ENCODE measurements around the gene GAMT. TPM values are rescaled to one million over a fixed set of nuclear protein-coding genes. Genes with fewer than 3 reads are reported as not detected.

Gene GAMT
- total RNA-seq, 2 donors from 2014 or later: 9.0 to 9.9 TPM

DNA sequence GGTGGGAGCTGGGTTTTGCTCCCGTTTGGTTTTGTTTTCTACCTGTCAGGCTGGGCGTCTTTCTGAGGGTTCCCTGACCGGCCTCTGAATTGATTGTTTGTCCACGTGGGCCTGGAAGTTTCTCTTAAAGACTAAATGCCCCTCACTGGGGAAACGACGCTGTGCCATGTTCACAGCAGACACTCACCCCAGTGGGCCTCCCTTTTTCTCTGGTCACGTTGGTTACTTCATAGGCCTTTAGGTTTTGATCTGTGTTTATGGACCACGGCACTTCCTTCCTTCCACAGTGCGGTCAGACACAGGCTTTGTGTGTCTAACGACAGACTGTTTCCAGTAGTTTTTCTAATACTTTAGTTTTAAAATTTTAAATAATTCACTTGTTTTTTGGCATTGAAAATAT is 37.7 kb downstream of the GAMT start:
- Mint-ChIP-seq H3K4me1 (peaks cover 11% of the 10 kb centered on the region), H3K36me3 (ENCODE audit: low read depth) (no peaks in the 10 kb centered on the region), H3K4me3 (peak overlapping the region; percentile 28), H3K27ac (peak overlapping the region; percentile 70), H3K27me3 (no peaks in the 10 kb centered on the region)
- ATAC-seq (peak; percentile 88), DNase-seq (no peak)
- H3K9me3 ChIP-seq (ENCODE audit: control insufficient read depth, low read length, poor library complexity, severe bottlenecking): no peaks in the 10 kb centered on the region

- H3K27ac Mint-ChIP-seq: no peak overlapping the region
- ATAC-seq: no peak
- H3K36me3 Mint-ChIP-seq (ENCODE audit: low read depth): no peaks in the 10 kb centered on the region
- H3K27me3 Mint-ChIP-seq: no peaks in the 10 kb centered on the region
- H3K9me3 ChIP-seq (ENCODE audit: control insufficient read depth, low read length, poor library complexity, severe bottlenecking): no peaks in the 10 kb centered on the region
- no peak for DNase-seq
- H3K4me1 Mint-ChIP-seq: peaks cover 11% of the 10 kb centered on the region
- H3K4me3 Mint-ChIP-seq: peak overlapping the region; percentile 43
These were observed 38.7 kb downstream of the GAMT start for GRCh38 chr19:1362387-1363257.

- Mint-ChIP-seq H3K27ac (no peak overlapping the region), H3K4me3 (peak overlapping the region; percentile 43), H3K36me3 (ENCODE audit: low read depth) (no peaks in the 10 kb centered on the region), H3K4me1 (peaks cover 11% of the 10 kb centered on the region), H3K27me3 (no peaks in the 10 kb centered on the region)
- no peak for ATAC-seq
- DNase-seq: no peak
- H3K9me3 ChIP-seq (ENCODE audit: control insufficient read depth, low read length, poor library complexity, severe bottlenecking): no peaks in the 10 kb centered on the region
These were observed 39.5 kb downstream of the GAMT start for GRCh38 chr19:1361601-1362386.

GRCh38 chr19:1360818-1361461 is 40.4 kb downstream of the GAMT start:
- H3K27me3 Mint-ChIP-seq: no peaks in the 10 kb centered on the region
- DNase-seq (no peak), ATAC-seq (no peak)
- H3K4me1 Mint-ChIP-seq: peaks cover 12% of the 10 kb centered on the region
- H3K4me3 Mint-ChIP-seq: no peak overlapping the region
- no peak overlapping the region for H3K27ac Mint-ChIP-seq
- H3K9me3 ChIP-seq (ENCODE audit: control insufficient read depth, low read length, poor library complexity, severe bottlenecking): no peaks in the 10 kb centered on the region
- no peaks in the 10 kb centered on the region for H3K36me3 Mint-ChIP-seq (ENCODE audit: low read depth)

DNA sequence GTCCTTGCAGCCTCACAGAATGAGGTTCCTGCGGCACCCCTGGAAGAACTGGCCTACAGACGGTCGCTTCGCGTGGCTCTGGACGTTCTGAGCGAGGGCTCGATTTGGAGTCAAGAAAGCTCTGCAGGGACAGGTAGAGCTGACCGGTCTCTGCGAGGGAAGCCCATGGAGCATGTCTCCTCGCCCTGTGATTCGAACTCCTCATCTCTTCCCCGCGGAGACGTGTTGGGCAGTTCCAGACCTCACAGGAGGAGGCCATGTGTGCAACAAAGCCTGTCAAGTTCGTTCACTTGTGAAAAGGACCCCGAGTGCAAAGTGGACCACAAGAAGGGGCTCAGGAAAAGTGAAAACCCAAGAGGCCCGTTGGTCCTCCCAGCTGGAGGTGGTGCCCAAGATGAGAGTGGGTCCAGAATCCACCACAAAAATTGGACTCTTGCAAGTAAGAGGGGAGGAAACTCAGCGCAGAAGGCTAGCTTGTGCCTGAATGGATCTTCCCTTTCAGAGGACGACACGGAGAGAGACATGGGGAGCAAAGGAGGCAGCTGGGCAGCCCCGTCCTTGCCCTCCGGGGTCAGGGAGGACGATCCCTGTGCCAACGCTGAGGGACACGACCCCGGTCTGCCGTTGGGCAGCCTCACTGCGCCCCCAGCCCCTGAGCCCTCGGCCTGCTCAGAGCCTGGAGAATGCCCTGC is 41.1 kb downstream of the GAMT start:
- no peaks in the 10 kb centered on the region for H3K9me3 ChIP-seq (ENCODE audit: control insufficient read depth, low read length, poor library complexity, severe bottlenecking)
- Mint-ChIP-seq H3K36me3 (ENCODE audit: low read depth) (no peaks in the 10 kb centered on the region), H3K4me1 (peaks cover 18% of the 10 kb centered on the region), H3K4me3 (no peak overlapping the region), H3K27me3 (no peaks in the 10 kb centered on the region), H3K27ac (no peak overlapping the region)
- DNase-seq: no peak
- no peak for ATAC-seq

DNA sequence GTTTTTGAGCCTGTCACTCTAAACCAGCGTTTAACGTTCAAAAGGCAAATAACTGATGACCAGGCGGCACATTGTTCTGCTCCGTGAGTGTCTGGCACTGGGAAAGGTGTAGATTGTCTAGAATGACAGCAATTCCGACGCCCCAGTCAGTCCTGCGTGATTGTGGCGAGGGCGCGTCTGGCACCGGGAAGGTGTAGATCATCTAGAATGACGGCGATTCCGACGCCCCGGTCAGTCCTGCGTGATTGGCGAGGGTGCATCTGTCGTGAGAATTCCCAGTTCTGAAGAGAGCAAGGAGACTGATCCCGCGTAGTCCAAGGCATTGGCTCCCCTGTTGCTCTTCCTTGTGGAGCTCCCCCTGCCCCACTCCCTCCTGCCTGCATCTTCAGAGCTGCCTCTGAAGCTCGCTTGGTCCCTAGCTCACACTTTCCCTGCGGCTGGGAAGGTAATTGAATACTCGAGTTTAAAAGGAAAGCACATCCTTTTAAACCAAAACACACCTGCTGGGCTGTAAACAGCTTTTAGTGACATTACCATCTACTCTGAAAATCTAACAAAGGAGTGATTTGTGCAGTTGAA is 43.7 kb downstream of the GAMT start:
- no peaks in the 10 kb centered on the region for H3K36me3 Mint-ChIP-seq (ENCODE audit: low read depth)
- no peak overlapping the region for H3K27ac Mint-ChIP-seq
- H3K4me3 Mint-ChIP-seq: no peak overlapping the region
- H3K27me3 Mint-ChIP-seq: no peaks in the 10 kb centered on the region
- DNase-seq: no peak
- ATAC-seq: no peak
- H3K4me1 Mint-ChIP-seq: peaks cover 11% of the 10 kb centered on the region
- H3K9me3 ChIP-seq (ENCODE audit: control insufficient read depth, low read length, poor library complexity, severe bottlenecking): no peaks in the 10 kb centered on the region

DNA sequence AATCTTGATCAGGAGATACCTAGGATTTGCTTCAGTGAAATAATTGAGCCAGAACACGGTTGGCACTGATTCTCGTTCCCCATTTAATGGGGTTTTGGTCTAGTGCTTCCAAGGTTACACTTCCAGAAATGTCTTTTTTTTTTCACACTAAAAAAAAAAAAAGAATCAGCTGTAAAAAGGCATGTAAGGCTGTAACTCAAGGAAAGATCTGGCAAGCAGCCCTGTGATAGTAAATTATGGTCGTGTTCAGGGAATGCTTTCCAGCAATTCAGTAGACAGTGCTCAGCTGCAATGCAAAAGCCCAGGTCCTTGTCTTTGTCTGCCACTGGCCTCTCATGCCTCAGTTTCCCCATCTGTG is 44.9 kb downstream of the GAMT start:
- ATAC-seq: no peak

DNA sequence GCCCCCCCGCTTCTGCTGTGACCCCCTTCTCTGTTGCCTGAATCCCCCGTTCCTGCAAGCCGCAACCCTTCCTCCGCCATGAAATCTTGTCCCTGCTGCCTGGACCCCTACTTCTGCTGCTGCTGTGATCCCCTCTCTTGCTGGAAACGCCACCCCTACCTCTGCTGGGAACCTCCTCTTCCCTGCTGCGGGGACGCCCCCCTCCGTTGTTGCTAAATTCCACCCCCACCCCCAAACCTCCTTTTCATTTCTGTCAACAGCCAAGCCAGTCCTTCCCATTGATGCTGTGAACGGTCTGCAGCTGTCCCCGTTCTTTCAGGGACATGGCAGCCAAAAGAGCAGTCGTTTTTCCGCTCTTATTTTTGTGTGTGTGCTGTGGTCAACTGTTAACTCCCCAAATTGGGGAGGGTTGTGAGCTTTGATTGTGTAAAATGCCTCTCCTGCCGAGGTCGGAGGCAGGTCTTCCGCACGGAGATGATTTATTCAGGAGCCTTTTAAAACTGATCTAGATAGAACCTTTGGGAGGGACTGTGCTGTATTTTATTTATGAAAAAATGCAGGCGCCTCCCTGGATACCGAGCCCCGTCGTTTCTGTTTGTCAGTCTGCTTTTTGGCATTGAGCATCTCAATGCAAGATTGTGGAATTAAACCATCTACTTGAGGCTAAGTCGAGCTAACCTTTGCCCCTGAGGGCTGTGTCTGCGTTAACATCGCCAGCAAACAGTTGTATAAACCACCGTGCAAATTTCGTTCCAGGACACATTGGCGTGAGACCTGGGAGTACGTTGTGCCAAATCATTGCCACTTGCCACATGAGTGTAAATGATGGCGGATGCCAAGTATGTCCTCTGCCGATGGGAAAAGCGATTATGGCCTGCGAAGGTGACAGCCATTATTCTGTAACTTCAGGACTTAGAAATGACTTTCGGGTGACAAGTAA is 45.5 kb downstream of the GAMT start:
- peaks cover 9% of the 10 kb centered on the region for H3K4me1 Mint-ChIP-seq

More for the DNA sequence above, 44.9 kb downstream of the GAMT start:
- Mint-ChIP-seq H3K4me3 (no peak overlapping the region), H3K4me1 (peaks cover 9% of the 10 kb centered on the region), H3K36me3 (ENCODE audit: low read depth) (no peaks in the 10 kb centered on the region), H3K27ac (no peak overlapping the region), H3K27me3 (no peaks in the 10 kb centered on the region)
- H3K9me3 ChIP-seq (ENCODE audit: control insufficient read depth, low read length, poor library complexity, severe bottlenecking): no peaks in the 10 kb centered on the region
- DNase-seq: no peak

GRCh38 chr19:1354970-1355567 is 46.3 kb downstream of the GAMT start:
- DNase-seq (no peak), ATAC-seq (peak; percentile 66)
- H3K4me1 Mint-ChIP-seq: peaks cover 9% of the 10 kb centered on the region
- peak overlapping the region; percentile 72 for H3K27ac Mint-ChIP-seq
- H3K9me3 ChIP-seq (ENCODE audit: control insufficient read depth, low read length, poor library complexity, severe bottlenecking): no peaks in the 10 kb centered on the region
- no peaks in the 10 kb centered on the region for H3K36me3 Mint-ChIP-seq (ENCODE audit: low read depth)
- peak overlapping the region; percentile 93 for H3K4me3 Mint-ChIP-seq
- H3K27me3 Mint-ChIP-seq: no peaks in the 10 kb centered on the region

More for the DNA sequence above, 45.5 kb downstream of the GAMT start:
- Mint-ChIP-seq H3K36me3 (ENCODE audit: low read depth) (no peaks in the 10 kb centered on the region), H3K27me3 (no peaks in the 10 kb centered on the region), H3K27ac (peak overlapping the region; percentile 72), H3K4me3 (peak overlapping the region; percentile 93)
- no peak for DNase-seq
- no peaks in the 10 kb centered on the region for H3K9me3 ChIP-seq (ENCODE audit: control insufficient read depth, low read length, poor library complexity, severe bottlenecking)
- no peak for ATAC-seq

- Mint-ChIP-seq H3K27me3 (peaks cover 7% of the 10 kb centered on the region), H3K4me3 (no peak overlapping the region), H3K36me3 (ENCODE audit: low read depth) (peaks cover 2% of the 10 kb centered on the region), H3K4me1 (peaks cover 9% of the 10 kb centered on the region), H3K27ac (no peak overlapping the region)
- H3K9me3 ChIP-seq (ENCODE audit: control insufficient read depth, low read length, poor library complexity, severe bottlenecking): no peaks in the 10 kb centered on the region
- DNase-seq: no peak
- no peak for ATAC-seq
These were observed 48.2 kb downstream of the GAMT start for GRCh38 chr19:1353144-1353543.

GRCh38 chr19:1351381-1351851 is 49.9 kb downstream of the GAMT start:
- H3K4me1 Mint-ChIP-seq: peaks cover 9% of the 10 kb centered on the region
- no peaks in the 10 kb centered on the region for H3K9me3 ChIP-seq (ENCODE audit: control insufficient read depth, low read length, poor library complexity, severe bottlenecking)
- no peak overlapping the region for H3K27ac Mint-ChIP-seq
- peaks cover 2% of the 10 kb centered on the region for H3K36me3 Mint-ChIP-seq (ENCODE audit: low read depth)
- H3K27me3 Mint-ChIP-seq: peaks cover 7% of the 10 kb centered on the region
- no peak for DNase-seq
- no peak for ATAC-seq
- H3K4me3 Mint-ChIP-seq: no peak overlapping the region
